HG03571 (cell line): ENCODE data around the gene CAMK1D.
"Not testable (repeated sequence)": the region's sequence is repeated elsewhere in the genome, so short reads cannot be mapped to it uniquely, and the experiment has no call there.

Experiments
- ATAC-seq: cut with Tn5 transposase; IDR thresholded peaks from one replicate; pipeline ENCODE4 v1.9.1; 2021; ENCODE audit not compliant: unreplicated experiment

Gene CAMK1D

DNA sequence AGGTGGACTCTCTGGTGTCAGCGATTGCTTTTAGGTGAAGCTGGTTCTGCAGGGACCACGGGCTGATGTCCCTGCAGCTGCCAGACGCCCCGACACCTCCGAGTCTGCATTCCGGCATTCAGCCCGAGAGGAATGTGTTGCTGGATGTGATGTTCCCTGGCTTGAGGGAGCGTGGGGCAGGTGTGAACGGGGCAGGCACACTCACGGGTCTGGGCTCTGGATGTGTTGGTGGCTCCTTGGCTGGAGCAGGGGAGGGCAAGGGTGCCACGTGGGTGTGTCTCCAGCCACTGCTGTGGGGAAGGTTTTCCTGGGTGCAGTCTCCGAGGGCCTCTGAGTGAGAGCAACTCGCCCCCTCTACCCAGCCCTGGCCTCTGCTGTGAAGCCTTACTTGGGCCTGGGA lies 140.5 kb downstream of the CAMK1D start:
- ATAC-seq: no peak

DNA sequence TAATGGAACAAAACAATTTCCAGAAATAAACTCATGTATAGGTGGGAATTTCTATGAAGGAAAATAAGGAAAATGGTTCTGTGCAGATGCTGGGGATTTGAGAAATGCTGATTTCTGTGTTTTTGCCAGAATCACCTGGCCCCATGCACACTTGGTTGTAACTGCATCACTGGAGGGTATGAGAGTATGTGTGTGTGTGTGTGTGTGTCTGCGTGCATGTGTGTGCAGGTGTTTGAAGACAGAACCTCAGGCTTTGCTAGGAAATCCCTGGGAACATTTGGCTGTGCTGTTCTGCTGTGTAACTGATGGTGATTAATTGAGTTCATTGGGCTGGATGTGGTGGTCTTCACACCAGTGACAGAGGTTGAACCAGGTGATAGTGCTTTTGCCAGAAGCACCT lies 141.6 kb downstream of the CAMK1D start:
- ATAC-seq: no peak

DNA sequence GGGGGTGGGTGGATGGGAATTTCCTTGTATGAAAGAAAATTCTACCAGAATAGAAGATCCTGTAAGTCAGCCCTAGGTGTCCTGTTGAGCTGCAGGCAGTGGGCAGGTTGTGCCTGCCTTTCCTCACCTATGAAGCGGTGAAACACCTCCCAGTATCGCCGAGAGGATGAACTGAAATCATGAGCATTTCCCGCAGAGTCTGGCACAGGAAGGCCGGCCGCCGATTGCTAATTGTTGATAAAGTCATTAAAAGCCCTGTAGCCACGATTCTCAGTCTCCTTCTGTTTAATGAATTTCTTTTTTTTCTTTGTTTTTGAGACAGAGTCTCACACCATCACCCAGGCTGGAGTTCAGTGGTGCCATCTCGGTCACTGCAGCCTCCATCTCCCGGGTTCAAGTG lies 142.1 kb downstream of the CAMK1D start:
- ATAC-seq: no peak

DNA sequence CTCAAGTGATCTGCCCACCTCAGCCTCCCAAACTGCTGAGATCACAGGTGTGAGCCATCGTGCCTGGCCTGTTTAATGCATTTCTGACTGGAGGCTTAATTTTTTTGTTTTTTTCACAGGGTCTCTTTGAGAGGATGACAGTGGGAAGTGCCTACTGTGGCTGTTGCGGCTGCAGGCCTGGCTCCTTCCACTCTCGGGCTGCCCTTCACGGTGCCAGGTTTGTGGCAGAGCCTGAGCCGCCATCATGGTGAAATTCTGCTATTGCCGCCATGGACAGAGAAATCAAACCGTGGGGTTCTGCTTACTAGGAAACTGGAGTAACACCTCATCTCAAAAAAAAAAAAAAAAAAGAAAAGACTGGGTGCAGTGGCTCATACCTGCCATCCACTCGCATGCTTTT lies 142.7 kb downstream of the CAMK1D start:
- no peak for ATAC-seq

DNA sequence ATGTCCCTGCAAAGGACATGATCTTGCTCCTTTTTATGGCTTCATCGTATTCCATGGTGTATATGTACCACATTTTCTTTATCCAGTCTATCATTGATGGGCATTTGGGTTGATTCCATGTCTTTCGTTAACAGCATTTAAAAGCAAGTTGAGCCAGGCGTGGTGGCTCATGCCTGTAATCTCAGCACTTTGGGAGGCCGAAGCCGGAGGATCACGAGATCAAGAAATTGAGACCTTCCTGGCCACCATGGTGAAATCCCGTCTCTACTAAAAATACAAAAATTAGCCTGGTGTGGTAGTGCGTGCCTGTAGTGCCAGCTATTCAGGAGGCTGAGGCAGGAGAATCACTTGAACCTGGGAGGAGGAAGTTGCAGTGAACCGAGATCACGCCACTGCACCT lies 147.7 kb downstream of the CAMK1D start:
- ATAC-seq: not testable (repeated sequence)

DNA sequence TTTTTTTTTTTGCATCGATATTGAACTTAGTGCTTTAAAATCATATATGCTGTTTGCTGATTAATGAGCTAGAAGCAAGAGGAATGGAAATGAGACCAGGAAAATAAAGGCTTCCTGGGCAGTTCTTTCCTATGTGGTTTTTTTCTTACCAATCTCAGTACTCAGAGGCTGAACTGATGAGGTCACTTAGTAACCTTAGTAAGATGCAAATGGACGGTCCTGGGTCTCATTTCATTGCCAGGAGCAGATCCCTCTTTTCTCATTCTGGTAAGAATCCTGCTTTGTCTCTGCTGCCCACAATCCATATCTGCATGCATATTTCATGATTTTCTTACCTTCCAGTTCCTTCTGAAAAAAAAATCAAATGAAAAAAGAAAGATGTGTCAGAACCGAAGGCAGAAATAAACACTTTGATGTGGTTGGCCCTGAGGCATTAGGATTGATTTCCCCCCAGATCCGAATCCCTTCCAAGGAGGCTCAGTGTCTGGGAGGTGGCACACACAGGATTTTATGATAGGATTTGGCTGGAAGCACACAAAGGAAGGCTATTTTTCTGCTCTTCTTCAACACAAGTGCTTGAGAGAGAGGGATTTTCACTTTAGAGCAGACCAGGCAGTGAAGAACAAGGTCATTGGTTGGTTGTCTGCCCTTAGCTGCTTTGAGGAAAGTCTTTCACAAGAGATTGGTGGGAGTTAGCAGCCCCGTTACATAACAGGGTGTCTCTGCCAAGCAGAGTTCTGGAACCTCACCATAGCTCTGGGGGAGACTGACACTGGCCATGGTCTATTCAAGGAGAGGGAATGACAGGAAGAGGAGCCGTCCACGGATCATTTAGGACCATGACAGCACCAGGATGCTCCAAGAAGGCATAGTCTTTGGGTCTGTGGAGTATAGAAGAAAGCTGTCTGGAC lies 150.0 kb downstream of the CAMK1D start:
- ATAC-seq: no peak

DNA sequence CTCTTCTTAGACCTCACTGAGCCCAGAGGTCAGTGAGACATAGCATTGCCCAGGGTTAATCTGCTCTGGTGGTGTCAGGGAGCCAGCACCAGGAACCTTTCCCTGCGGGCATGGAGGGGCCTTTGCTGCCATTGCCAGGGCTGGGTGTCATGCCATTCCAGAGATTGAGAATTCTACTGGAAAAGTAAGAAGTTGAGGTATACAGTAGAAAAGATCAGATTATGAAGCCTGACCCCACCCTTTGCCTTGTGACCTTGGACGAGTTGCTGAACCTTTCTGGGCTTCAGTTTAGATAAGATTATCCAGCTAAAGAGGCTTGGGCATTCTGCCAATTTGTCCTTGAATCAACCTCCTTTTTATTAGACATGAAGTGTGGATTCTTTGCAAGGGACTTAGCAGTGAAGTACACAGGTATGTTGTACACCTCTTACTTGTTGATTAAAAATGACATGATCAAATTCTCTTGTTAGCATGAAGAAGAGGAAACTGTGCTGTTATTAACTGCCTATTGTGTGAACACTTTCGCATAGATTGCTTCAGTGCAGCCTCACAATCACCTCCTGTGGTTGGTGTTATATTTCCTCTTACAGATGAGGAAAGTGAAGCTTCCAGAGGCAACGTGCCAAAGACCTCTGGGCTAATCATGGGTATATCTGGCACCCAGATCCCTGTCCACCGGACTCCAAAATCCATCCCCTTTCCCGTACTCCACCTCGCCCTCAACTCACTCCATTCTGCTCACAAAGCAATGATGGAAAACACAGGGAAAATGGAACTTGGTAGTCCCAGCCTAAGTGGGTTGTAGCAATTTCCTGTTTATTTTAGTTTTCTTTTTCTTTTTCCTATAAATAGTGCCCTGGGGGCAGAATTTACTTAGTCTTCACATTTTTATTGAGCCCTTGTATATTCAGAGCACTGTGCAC lies 151.3 kb downstream of the CAMK1D start:
- ATAC-seq: no peak

DNA sequence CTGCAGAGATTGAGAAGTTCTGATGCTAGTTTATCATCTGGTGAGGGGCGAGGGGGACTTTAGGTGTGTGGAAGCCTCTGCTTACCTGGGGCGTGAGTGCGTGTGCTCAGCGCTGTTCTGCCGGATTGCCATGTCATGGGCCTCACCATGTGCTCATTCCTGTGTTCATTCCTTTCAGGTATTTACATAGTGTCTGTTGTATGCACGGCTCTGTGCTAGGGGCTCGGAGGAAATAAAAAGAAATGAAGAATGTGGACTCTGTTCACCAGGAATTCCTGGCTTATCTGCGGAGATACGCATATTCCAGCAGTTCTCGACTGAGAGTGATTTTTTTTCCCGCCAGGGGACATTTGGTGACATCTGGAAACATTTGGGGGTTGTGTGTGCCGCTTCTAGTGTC lies 152.0 kb downstream of the CAMK1D start:
- ATAC-seq: no peak

DNA sequence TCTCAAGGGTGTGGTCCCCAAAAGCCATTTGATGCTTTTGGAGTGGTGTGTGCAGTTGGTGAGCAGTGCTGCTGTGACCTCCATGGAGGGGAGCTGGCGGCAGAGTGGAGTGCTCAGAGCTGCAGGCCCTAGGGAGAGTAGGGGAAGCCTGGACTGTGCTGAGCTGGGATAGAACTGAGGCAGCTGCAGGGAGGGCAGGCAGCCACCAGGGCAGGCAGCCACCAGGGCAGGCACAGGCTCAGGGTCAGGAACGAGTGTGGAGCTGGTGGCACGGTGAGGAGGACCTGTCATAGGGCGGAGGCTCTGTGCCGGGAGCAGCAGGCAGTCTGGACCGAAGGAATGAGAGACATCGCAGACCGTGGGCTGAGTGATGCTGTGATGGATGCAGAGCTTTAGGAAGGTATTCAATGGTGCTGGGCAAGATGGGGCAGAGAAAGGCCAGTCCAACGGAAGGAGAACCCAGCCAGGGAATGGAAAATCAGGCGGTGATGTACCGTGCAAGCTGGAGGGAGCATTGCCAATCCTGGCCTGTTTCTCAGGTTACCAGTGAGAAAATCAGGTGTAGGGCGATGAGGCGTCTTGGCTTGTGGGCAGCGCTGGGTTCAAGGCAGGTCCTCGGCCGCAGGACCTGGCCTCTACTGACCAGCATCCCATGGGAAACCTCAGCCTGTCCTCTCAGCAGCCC lies 152.6 kb downstream of the CAMK1D start:
- no peak for ATAC-seq

DNA sequence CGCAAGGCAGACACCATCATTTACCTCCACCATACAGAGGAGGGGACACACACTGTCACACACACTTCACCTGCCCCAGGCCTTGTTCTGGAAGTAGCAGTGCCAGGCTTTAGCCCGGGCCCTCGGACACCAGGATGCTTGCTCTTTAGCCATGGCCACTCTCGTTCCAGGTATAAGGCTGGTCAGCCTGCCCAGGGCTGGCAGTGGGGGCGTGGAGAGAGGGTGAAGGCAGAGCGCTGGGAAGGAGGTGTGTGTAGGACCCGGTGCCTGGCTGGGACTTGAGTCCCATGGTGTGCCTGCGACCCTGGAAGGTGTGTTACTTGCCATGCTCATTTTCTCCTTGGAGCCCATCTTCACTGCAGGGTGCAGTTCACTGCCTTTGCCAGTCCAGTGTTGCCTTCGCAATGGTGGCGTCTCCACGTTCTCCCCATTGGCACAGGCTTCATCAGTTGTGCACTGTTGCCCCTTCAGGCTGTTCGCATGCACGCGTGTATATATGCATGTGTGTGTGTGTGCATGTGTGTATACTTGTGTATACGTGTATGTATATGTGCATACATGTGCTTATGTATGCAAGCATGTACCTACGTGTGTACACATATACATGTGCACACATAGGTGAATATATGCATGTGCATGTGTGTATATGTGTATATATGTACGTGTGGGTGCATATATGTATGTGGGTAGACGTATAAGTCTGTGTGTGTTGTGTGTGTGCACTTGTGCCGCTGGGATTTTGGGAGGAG lies 153.4 kb downstream of the CAMK1D start:
- ATAC-seq: no peak

DNA sequence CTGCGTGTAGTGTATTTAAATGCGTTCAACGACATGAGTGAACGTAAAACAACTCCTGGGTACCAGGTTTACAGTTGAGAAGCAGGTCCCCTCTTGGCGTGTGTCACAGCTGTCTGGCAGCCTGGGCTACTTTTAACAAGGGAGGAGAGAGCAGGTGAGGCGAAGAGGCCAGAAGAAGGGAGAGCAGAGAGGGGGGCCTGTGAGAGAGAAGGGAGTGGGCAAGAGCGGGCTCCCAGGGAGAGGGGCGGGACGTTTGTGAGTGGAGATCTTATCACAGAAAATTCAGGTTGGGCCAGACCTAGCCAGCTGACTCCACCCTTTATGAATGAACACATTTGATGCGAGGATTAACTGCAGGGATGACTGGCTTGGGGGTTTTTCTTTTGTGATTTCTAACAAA lies 154.0 kb downstream of the CAMK1D start:
- ATAC-seq: no peak

DNA sequence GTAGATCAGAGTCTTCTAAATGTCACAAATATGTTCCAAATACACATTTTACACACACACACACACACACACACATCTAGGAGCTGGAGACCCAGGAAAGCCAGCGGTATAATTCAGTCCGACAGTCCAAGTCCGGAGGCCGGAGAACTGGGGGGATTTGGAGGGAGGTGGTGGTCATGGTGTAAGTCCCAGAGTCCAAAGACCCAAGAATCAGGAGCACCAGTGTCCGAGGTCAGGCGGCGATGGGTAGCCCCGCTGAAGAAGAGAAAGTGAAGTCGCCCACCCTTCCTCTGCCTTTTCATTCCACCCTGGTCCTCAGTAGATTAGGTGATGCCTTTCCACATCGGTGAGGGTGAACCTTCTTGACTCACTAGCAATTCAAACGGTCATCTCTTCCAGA lies 154.8 kb downstream of the CAMK1D start:
- no peak for ATAC-seq

DNA sequence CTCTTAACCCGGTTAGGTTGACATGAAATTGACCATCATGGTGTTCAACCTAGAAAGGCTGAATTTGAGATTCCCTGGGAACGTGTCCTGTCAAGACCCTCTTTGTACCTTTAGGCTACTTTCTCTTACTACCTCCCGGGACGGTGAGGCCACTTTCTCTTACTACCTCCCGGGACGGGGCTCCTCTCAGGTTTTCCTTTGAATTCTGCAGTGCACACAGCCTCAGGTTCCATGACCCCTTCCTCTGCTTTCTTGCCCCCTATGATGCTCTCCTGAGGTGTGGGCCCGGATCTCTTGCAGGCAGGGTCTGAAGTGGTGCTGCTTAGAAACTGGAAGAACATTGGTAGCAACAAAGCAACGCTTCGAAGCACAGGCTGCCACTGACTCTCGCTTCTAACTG lies 155.3 kb downstream of the CAMK1D start:
- ATAC-seq: no peak

DNA sequence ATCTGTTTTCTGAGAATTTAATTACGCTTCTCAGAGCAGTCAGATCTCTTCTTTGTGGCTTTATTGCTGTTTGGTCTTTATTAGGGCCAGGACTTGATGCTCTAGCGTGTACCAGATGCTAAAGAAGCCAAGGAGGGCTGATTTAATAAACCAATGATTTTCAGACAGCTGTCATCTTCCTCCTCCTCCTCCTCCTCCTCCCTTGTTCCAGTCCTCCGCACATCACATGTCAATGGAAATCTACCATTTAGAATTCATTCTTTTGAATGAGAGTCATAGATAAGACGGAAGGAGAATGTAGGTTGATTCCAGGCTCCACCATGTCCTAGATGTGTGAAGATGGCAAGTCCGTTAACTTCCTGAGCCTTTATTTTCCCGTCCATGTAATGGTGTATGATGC lies 156.3 kb downstream of the CAMK1D start:
- ATAC-seq: no peak

DNA sequence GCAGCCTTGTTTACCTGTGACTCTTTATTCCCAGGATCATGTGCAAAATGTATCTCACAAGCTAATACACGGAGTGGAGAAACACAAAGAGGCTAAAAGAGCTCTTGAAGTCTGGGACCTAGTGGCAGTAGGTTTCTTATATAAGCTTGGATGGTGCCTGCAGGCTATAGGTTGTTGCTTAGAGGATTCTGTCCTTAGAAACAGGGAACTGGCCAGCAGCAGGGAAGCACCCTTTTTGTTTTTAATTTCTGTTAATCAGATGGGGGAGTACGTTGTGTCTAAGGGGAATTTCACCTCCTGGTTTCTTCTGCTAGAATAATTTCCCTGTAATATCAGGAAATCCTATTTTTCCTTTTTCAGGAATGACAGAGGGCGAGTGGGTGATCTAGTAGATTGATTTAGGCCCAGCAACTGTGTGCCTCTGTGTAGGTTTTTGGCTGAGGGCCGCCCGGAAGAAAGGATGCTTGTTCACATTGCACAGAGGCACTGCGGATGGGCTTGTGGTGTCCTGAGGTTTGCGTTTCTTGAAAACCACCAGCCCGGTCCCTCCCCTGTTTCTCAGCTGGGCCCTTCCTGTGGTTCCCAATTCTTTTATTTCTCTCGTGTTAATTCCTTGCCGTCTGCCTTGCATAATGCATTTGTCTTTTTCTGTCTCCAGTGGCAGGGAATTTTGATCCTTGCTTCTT lies 158.0 kb downstream of the CAMK1D start:
- ATAC-seq: no peak

DNA sequence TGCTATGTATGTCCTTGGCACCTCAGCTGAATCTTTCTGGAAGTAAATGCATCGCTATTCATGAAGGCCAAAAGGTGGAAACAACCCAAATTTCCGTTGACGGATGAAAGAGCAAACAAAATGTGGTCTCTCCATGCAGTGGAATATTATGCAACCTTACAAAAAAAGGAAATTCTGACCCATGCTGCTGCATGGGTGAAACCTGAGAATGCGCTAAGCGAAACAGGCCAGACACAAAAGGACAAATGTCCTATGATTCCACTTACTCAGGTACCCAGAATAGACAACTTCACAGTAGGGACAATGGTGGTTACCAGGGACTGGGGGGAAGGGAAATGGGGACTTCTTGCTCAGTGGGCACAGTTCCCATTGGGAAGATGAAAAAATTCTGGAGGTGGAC lies 158.8 kb downstream of the CAMK1D start:
- ATAC-seq: no peak

DNA sequence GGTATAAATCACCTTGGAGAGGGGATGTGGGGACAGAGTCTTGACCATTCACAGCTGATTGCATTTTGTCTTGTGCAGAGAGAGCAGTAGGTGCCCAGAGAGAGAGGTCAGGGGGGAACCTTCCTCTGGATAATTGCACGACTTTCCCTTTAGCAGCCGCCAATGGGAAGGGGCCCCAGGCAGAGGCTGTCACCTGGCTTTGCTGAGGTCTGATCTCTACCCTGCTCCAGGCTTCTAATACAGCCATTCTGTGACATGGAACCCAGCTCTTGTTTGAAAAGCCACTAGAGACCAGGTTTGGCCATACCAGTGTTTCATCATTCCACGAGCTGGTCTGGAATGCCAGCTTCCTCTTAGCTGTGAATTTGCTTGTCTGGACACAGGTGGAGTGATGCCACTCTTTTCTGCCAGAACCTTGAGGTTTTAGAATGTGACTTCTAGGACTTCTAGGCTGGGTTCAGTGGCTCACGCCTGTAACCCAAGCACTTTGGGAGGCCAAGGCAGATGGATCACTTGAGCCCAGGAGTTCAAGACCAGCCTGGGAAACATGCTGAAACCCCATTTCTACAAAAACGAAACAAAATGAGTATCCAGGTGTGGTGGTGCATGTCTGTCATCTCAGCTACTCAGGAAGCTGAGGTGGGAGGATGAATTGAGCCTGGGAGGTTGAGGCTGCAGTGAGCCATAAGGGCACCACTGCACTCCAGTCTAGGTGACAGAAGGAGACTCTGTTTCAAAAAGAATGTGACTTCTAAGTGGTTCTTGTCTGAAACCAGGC lies 159.9 kb downstream of the CAMK1D start:
- no peak for ATAC-seq

DNA sequence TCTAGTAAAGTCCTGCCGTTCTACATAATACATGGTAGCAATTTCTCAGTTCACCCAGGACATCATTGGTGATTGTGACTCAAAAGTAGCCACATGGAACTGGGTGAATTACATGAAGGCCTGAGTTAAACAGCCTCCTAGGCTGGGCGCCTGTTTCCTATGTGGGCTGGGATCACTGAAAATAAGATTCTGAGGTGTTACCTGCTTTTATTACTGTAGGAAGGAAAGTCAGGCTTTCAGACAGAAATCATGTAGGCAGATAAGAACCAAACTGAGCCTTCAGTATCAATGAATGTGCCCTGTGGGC lies 160.4 kb downstream of the CAMK1D start:
- no peak for ATAC-seq

DNA sequence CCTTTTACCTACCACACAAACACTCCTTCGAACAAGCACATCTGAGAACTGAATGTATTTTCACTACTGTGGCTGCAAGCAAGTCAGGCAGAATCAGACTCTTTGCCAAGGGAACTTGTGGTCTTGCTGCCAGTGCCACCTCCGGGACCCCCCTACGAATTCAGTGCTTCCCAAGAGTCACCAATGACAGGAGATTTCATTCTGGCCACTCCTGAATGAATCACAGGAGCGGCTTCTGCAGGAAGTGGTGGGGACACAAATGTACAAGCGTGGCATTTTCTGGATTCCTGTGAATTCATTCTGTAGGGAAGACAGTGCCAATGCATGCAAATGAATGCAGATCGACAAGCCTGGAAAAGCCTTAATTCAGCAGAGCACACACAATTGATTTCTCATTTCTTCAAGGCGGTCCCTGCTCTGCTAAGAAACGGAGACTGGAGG lies 161.2 kb downstream of the CAMK1D start:
- ATAC-seq: no peak
